ENCODE measurements around the gene MRPS25.

The MRPS25 gene

GRCh38 chr3:15098503-15099363 is 33.6 kb upstream of the MRPS25 start, which contains the start of gene RBSN (continued):
- TF ChIP-seq ZNF274 (IDR thresholded peaks at IDR 0.05; ENCODE audit: low read length) = no peak
- TF ChIP-seq ZNF274 (tag by site-specific recombination; IDR thresholded peaks at IDR 0.05; ENCODE audit: borderline replicate concordance) = no peak
- no peak for TF ChIP-seq ZNF658 (tag by site-specific recombination; IDR thresholded peaks at IDR 0.05)
- peak; percentile 55 for TF ChIP-seq SETDB1 (IDR thresholded peaks at IDR 0.05; ENCODE audit: insufficient read length, low read length)
- TF ChIP-seq, protein P1, sequence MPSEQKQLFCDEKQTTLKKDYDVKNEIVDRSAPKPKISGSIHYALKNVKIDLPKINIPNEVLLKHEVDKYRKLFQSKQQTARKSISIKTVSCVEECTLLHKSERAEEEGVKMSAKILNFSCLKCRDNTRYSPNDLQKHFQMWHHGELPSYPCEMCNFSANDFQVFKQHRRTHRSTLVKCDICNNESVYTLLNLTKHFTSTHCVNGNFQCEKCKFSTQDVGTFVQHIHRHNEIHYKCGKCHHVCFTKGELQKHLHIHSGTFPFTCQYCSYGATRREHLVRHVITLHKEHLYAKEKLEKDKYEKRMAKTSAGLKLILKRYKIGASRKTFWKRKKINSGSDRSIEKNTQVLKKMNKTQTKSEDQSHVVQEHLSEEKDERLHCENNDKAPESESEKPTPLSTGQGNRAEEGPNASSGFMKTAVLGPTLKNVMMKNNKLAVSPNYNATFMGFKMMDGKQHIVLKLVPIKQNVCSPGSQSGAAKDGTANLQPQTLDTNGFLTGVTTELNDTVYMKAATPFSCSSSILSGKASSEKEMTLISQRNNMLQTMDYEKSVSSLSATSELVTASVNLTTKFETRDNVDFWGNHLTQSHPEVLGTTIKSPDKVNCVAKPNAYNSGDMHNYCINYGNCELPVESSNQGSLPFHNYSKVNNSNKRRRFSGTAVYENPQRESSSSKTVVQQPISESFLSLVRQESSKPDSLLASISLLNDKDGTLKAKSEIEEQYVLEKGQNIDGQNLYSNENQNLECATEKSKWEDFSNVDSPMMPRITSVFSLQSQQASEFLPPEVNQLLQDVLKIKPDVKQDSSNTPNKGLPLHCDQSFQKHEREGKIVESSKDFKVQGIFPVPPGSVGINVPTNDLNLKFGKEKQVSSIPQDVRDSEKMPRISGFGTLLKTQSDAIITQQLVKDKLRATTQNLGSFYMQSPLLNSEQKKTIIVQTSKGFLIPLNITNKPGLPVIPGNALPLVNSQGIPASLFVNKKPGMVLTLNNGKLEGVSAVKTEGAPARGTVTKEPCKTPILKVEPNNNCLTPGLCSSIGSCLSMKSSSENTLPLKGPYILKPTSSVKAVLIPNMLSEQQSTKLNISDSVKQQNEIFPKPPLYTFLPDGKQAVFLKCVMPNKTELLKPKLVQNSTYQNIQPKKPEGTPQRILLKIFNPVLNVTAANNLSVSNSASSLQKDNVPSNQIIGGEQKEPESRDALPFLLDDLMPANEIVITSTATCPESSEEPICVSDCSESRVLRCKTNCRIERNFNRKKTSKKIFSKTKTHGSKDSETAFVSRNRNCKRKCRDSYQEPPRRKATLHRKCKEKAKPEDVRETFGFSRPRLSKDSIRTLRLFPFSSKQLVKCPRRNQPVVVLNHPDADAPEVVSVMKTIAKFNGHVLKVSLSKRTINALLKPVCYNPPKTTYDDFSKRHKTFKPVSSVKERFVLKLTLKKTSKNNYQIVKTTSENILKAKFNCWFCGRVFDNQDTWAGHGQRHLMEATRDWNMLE (tag by site-specific recombination; conservative IDR thresholded peaks at IDR 0.05; ENCODE audit: low read depth) = peak; percentile 100
- TF ChIP-seq, protein P2, sequence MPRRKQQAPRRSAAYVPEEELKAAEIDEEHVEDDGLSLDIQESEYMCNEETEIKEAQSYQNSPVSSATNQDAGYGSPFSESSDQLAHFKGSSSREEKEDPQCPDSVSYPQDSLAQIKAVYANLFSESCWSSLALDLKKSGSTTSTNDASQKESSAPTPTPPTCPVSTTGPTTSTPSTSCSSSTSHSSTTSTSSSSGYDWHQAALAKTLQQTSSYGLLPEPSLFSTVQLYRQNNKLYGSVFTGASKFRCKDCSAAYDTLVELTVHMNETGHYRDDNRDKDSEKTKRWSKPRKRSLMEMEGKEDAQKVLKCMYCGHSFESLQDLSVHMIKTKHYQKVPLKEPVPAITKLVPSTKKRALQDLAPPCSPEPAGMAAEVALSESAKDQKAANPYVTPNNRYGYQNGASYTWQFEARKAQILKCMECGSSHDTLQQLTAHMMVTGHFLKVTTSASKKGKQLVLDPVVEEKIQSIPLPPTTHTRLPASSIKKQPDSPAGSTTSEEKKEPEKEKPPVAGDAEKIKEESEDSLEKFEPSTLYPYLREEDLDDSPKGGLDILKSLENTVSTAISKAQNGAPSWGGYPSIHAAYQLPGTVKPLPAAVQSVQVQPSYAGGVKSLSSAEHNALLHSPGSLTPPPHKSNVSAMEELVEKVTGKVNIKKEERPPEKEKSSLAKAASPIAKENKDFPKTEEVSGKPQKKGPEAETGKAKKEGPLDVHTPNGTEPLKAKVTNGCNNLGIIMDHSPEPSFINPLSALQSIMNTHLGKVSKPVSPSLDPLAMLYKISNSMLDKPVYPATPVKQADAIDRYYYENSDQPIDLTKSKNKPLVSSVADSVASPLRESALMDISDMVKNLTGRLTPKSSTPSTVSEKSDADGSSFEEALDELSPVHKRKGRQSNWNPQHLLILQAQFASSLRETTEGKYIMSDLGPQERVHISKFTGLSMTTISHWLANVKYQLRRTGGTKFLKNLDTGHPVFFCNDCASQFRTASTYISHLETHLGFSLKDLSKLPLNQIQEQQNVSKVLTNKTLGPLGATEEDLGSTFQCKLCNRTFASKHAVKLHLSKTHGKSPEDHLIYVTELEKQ (tag by site-specific recombination; IDR thresholded peaks at IDR 0.05; ENCODE audit: borderline replicate concordance) = no peak
- TF ChIP-seq ZFP37 (tag by site-specific recombination; IDR thresholded peaks at IDR 0.05) = peak; percentile 94
- no peak for TF ChIP-seq ZNF221 (tag by site-specific recombination; IDR thresholded peaks at IDR 0.05; ENCODE audit: borderline replicate concordance)
- TF ChIP-seq ZNF266 (tag by site-specific recombination; IDR thresholded peaks at IDR 0.05; ENCODE audit: low read depth) = no peak
- peak; percentile 100 for TF ChIP-seq ZBTB17 (tag by site-specific recombination; IDR thresholded peaks at IDR 0.05)
- peak; percentile 75 for TF ChIP-seq GLIS2 (tag by site-specific recombination; IDR thresholded peaks at IDR 0.05)
- 0 out of 2 replicates have a peak, but pooled peaks have one; percentile 23 for TF ChIP-seq ZNF341 (tag by site-specific recombination; IDR thresholded peaks at IDR 0.05; ENCODE audit: low read depth)
- no peak for TF ChIP-seq ZNF354C (tag by site-specific recombination; IDR thresholded peaks at IDR 0.05; ENCODE audit: borderline replicate concordance, low read depth)
- TF ChIP-seq ZNF670 (tag by site-specific recombination; IDR thresholded peaks at IDR 0.05; ENCODE audit: low read depth) = 0 out of 2 replicates have a peak, but pooled peaks have one; percentile 8
- TF ChIP-seq YY1 (tag by site-specific recombination; IDR thresholded peaks at IDR 0.05) = peak; percentile 97
- no peak for TF ChIP-seq ZNF48 (tag by site-specific recombination; IDR thresholded peaks at IDR 0.05)
- no peak for TF ChIP-seq ZNF184 (tag by site-specific recombination; IDR thresholded peaks at IDR 0.05)
- TF ChIP-seq SCRT2 (tag by site-specific recombination; IDR thresholded peaks at IDR 0.05) = 0 out of 2 replicates have a peak, but pooled peaks have one; percentile 26
- peak; percentile 94 for TF ChIP-seq ZNF2 (tag by site-specific recombination; IDR thresholded peaks at IDR 0.05)
- TF ChIP-seq ZNF645 (tag by site-specific recombination; IDR thresholded peaks at IDR 0.05) = no peak
- no peak for TF ChIP-seq ZNF433 (tag by site-specific recombination; IDR thresholded peaks at IDR 0.05; ENCODE audit: low read depth)
- peak; percentile 63 for TF ChIP-seq ZNF398 (tag by site-specific recombination; IDR thresholded peaks at IDR 0.05)
- no peak for TF ChIP-seq TRIM28 (IDR thresholded peaks at IDR 0.05; ENCODE audit: borderline replicate concordance, low read length)
- peak; percentile 83 for TF ChIP-seq ZNF391 (tag by site-specific recombination; IDR thresholded peaks at IDR 0.05; ENCODE audit: borderline replicate concordance, low read depth)
- TF ChIP-seq ZNF24 (tag by site-specific recombination; IDR thresholded peaks at IDR 0.05) = peak; percentile 81
- TF ChIP-seq ZNF654 (tag by site-specific recombination; IDR thresholded peaks at IDR 0.05; ENCODE audit: low read depth) = no peak
- TF ChIP-seq FEZF1 (tag by site-specific recombination; IDR thresholded peaks at IDR 0.05) = no peak
- no peak for TF ChIP-seq ZNF426 (tag by site-specific recombination; IDR thresholded peaks at IDR 0.05)
- TF ChIP-seq ZNF791 (tag by site-specific recombination; IDR thresholded peaks at IDR 0.05) = no peak

All from HEK293 (cell line).